ENCODE results near the gene TRPV4. TPM values are rescaled to one million over a fixed set of nuclear protein-coding genes. Genes with fewer than 3 reads are reported as not detected.

The TRPV4 gene
- total RNA-seq, 4 donors from 2014 or later: 0.13 to 0.82 (median 0.19) TPM; not detected in 1

- no peak for TF ChIP-seq CTCF (IDR thresholded peaks at IDR 0.05)
- TF ChIP-seq POLR2AphosphoS5 (IDR thresholded peaks at IDR 0.05): no peak
- TF ChIP-seq POLR2A (IDR thresholded peaks at IDR 0.05): no peak
- no peak for TF ChIP-seq EP300 (IDR thresholded peaks at IDR 0.05)
- no peak for ATAC-seq
- no peaks in the 10 kb centered on the region for H3K9me3 ChIP-seq
- WGBS, 2 donors (ENCODE audit: low coverage in 1 of 2): 100% methylated on average over 1 of the region's 1 CpG; no CpG with 5 or more reads in 1 of the 2 donors
- peaks cover 37% of the 10 kb centered on the region for H3K27me3 ChIP-seq
- no peaks in the 10 kb centered on the region for H3K36me3 ChIP-seq
- H3K27ac ChIP-seq: no peak overlapping the region
- H3K4me3 ChIP-seq: no peak overlapping the region
- no peaks in the 10 kb centered on the region for H3K4me1 ChIP-seq
Observed at GRCh38 chr12:109789526-109790048, 43.6 kb downstream of the TRPV4 start.

GRCh38 chr12:109786799-109787198 lies 46.4 kb downstream of the TRPV4 start:
- Histone ChIP-seq H3K36me3 (no peaks in the 10 kb centered on the region), H3K9me3 (no peaks in the 10 kb centered on the region), H3K27me3 (peaks cover 29% of the 10 kb centered on the region), H3K4me3 (no peak overlapping the region), H3K27ac (no peak overlapping the region), H3K4me1 (no peaks in the 10 kb centered on the region)
- 90 to 100% methylated on average over 1 to 2 of the region's 9 CpGs for WGBS, 2 donors (ENCODE audit: low coverage in 1 of 2)
- TF ChIP-seq POLR2A (IDR thresholded peaks at IDR 0.05): no peak
- no peak for TF ChIP-seq POLR2AphosphoS5 (IDR thresholded peaks at IDR 0.05)
- no peak for TF ChIP-seq CTCF (IDR thresholded peaks at IDR 0.05)
- no peak for TF ChIP-seq EP300 (IDR thresholded peaks at IDR 0.05)
- no peak for ATAC-seq

GRCh38 chr12:109785854-109786253 lies 47.3 kb downstream of the TRPV4 start:
- Histone ChIP-seq H3K4me1 (no peaks in the 10 kb centered on the region), H3K27me3 (peaks cover 21% of the 10 kb centered on the region), H3K9me3 (no peaks in the 10 kb centered on the region), H3K4me3 (no peak overlapping the region), H3K27ac (no peak overlapping the region), H3K36me3 (no peaks in the 10 kb centered on the region)
- WGBS, 2 donors (ENCODE audit: low coverage in 1 of 2): 88% methylated on average over 3 of the region's 4 CpGs; no CpG with 5 or more reads in 1 of the 2 donors
- ATAC-seq: no peak
- TF ChIP-seq EP300 (IDR thresholded peaks at IDR 0.05): no peak
- no peak for TF ChIP-seq POLR2A (IDR thresholded peaks at IDR 0.05)
- TF ChIP-seq CTCF (IDR thresholded peaks at IDR 0.05): no peak
- TF ChIP-seq POLR2AphosphoS5 (IDR thresholded peaks at IDR 0.05): no peak

- no peak for ATAC-seq
- no peaks in the 10 kb centered on the region for H3K36me3 ChIP-seq
- no peak overlapping the region for H3K27ac ChIP-seq
- no peak overlapping the region for H3K4me3 ChIP-seq
- 80 to 90% methylated on average over 1 to 2 of the region's 8 CpGs for WGBS, 2 donors (ENCODE audit: low coverage in 1 of 2)
- peaks cover 13% of the 10 kb centered on the region for H3K27me3 ChIP-seq
- H3K4me1 ChIP-seq: no peaks in the 10 kb centered on the region
- TF ChIP-seq POLR2A (IDR thresholded peaks at IDR 0.05): no peak
- TF ChIP-seq EP300 (IDR thresholded peaks at IDR 0.05): no peak
- TF ChIP-seq CTCF (IDR thresholded peaks at IDR 0.05): no peak
- TF ChIP-seq POLR2AphosphoS5 (IDR thresholded peaks at IDR 0.05): no peak
- peaks cover 0 to 8% (median 0%) of the 10 kb centered on the region in 3 donors for H3K9me3 ChIP-seq
Observed at GRCh38 chr12:109783965-109784244, 49.3 kb downstream of the TRPV4 start.

GRCh38 chr12:109783135-109783964 lies 49.8 kb downstream of the TRPV4 start:
- no peak for TF ChIP-seq POLR2AphosphoS5 (IDR thresholded peaks at IDR 0.05)
- TF ChIP-seq POLR2A (IDR thresholded peaks at IDR 0.05): no peak
- no peak for TF ChIP-seq EP300 (IDR thresholded peaks at IDR 0.05)
- TF ChIP-seq CTCF (IDR thresholded peaks at IDR 0.05): no peak
- H3K27me3 ChIP-seq: peaks cover 13% of the 10 kb centered on the region
- H3K4me3 ChIP-seq: no peak overlapping the region
- 100% methylated on average over 2 of the region's 28 CpGs; no CpG with 5 or more reads in 1 of the 2 donors for WGBS, 2 donors (ENCODE audit: low coverage in 1 of 2)
- ATAC-seq: no peak
- H3K27ac ChIP-seq: no peak overlapping the region
- peaks cover 0 to 14% (median 0%) of the 10 kb centered on the region in 3 donors for H3K9me3 ChIP-seq
- H3K4me1 ChIP-seq: no peaks in the 10 kb centered on the region
- H3K36me3 ChIP-seq: no peaks in the 10 kb centered on the region
